ENCODE measurements around the gene KCNAB1. TPM values are rescaled to one million over a fixed set of nuclear protein-coding genes. Genes with fewer than 3 reads are reported as not detected.

The KCNAB1 gene
- polyA plus RNA-seq, 1 experiment: 0.07 TPM

- CTCF ChIA-PET: interaction anchor here (0.7 kb wide), 1 partner anchor 13 kb away, joined by 3 read pairs; no protein-coding TSS in a partner anchor
- no peaks in the 10 kb centered on the region for H3K9me3 ChIP-seq (ENCODE audit: control insufficient read depth, insufficient read depth, low read length)
- H3K27me3 ChIP-seq (ENCODE audit: control insufficient read depth, insufficient read depth, low read length): no peaks in the 10 kb centered on the region
- no peak overlapping the region for H3K4me3 ChIP-seq (ENCODE audit: low read depth, low read length)
- TF ChIP-seq CTCF (IDR thresholded peaks at IDR 0.05; ENCODE audit: low read depth, low read length): no peak
- DNase-seq (ENCODE audit: low read depth, low spot score): no peak
- POLR2A ChIA-PET: no interaction called here
- H3K27ac ChIP-seq (ENCODE audit: low read depth, low read length): no peak overlapping the region
Measured at GRCh38 chr3:156360083-156360482, 239.7 kb downstream of the KCNAB1 start.

- TF ChIP-seq CTCF (IDR thresholded peaks at IDR 0.05; ENCODE audit: low read depth, low read length): no peak
- DNase-seq (ENCODE audit: low read depth, low spot score): no peak
- H3K9me3 ChIP-seq (ENCODE audit: control insufficient read depth, insufficient read depth, low read length): no peaks in the 10 kb centered on the region
- H3K27ac ChIP-seq (ENCODE audit: low read depth, low read length): no peak overlapping the region
- ChIA-PET POLR2A (no interaction called here), CTCF (no interaction called here)
- no peaks in the 10 kb centered on the region for H3K27me3 ChIP-seq (ENCODE audit: control insufficient read depth, insufficient read depth, low read length)
- H3K4me3 ChIP-seq (ENCODE audit: low read depth, low read length): no peak overlapping the region
Measured at GRCh38 chr3:156360963-156361362, 240.6 kb downstream of the KCNAB1 start.

- H3K27ac ChIP-seq (ENCODE audit: low read depth, low read length): no peak overlapping the region
- POLR2A ChIA-PET: no interaction called here
- CTCF ChIA-PET: no interaction called here
- no peak for TF ChIP-seq CTCF (IDR thresholded peaks at IDR 0.05; ENCODE audit: low read depth, low read length)
- H3K9me3 ChIP-seq (ENCODE audit: control insufficient read depth, insufficient read depth, low read length): no peaks in the 10 kb centered on the region
- no peaks in the 10 kb centered on the region for H3K27me3 ChIP-seq (ENCODE audit: control insufficient read depth, insufficient read depth, low read length)
- no peak overlapping the region for H3K4me3 ChIP-seq (ENCODE audit: low read depth, low read length)
- DNase-seq (ENCODE audit: low read depth, low spot score): no peak
Measured at GRCh38 chr3:156366559-156366958, 246.2 kb downstream of the KCNAB1 start.

GRCh38 chr3:156368189-156368588 lies 247.8 kb downstream of the KCNAB1 start:
- H3K27ac ChIP-seq (ENCODE audit: low read depth, low read length): no peak overlapping the region
- TF ChIP-seq CTCF (IDR thresholded peaks at IDR 0.05; ENCODE audit: low read depth, low read length): no peak
- H3K9me3 ChIP-seq (ENCODE audit: control insufficient read depth, insufficient read depth, low read length): no peaks in the 10 kb centered on the region
- H3K27me3 ChIP-seq (ENCODE audit: control insufficient read depth, insufficient read depth, low read length): peaks cover 2% of the 10 kb centered on the region
- ChIA-PET POLR2A (no interaction called here), CTCF (no interaction called here)
- no peak for DNase-seq (ENCODE audit: low read depth, low spot score)
- H3K4me3 ChIP-seq (ENCODE audit: low read depth, low read length): no peak overlapping the region

- Histone ChIP-seq H3K27me3 (ENCODE audit: control insufficient read depth, insufficient read depth, low read length) (peaks cover 2% of the 10 kb centered on the region), H3K27ac (ENCODE audit: low read depth, low read length) (no peak overlapping the region), H3K9me3 (ENCODE audit: control insufficient read depth, insufficient read depth, low read length) (no peaks in the 10 kb centered on the region), H3K4me3 (ENCODE audit: low read depth, low read length) (no peak overlapping the region)
- no peak for TF ChIP-seq CTCF (IDR thresholded peaks at IDR 0.05; ENCODE audit: low read depth, low read length)
- no peak for DNase-seq (ENCODE audit: low read depth, low spot score)
- ChIA-PET CTCF (no interaction called here), POLR2A (no interaction called here)
Measured at GRCh38 chr3:156371701-156372100, 251.3 kb downstream of the KCNAB1 start.

All from AG04450 (cell line).